ENCODE measurements around the gene FOXL2NB.
A peak's percentile ranks its signal among the peaks of the same experiment; 100 is the strongest.

FOXL2NB gene

DNA sequence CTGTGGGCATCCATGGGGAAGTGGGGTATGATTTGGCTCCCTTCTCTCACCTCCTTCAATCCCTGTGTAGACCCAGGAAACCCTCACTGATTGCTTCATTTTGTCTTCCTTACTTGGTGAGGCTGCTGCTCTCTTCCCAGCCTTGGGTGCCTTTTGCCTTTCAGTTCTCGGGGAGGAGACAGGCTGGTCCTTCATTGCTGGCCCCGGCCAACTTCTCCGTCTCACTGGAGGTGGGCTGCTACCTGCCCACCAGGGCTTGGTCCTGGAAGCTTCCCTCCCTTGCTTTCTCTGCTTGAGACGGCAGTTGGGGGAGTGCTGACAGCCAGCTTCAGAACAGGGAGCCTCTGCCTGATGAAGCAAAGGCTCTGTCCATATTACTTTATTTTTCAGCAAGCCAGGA, 4.7 kb upstream of the FOXL2NB start:
- TF ChIP-seq, protein P1, sequence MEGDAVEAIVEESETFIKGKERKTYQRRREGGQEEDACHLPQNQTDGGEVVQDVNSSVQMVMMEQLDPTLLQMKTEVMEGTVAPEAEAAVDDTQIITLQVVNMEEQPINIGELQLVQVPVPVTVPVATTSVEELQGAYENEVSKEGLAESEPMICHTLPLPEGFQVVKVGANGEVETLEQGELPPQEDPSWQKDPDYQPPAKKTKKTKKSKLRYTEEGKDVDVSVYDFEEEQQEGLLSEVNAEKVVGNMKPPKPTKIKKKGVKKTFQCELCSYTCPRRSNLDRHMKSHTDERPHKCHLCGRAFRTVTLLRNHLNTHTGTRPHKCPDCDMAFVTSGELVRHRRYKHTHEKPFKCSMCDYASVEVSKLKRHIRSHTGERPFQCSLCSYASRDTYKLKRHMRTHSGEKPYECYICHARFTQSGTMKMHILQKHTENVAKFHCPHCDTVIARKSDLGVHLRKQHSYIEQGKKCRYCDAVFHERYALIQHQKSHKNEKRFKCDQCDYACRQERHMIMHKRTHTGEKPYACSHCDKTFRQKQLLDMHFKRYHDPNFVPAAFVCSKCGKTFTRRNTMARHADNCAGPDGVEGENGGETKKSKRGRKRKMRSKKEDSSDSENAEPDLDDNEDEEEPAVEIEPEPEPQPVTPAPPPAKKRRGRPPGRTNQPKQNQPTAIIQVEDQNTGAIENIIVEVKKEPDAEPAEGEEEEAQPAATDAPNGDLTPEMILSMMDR (IDR thresholded peaks at IDR 0.05; ENCODE audit: low read length, missing control alignments) = no peak
- H3K4me3 ChIP-seq (replicated peaks; ENCODE audit: low read depth, low read length) = no peak overlapping the region
- DNase-seq (ENCODE audit: low read depth) = no peak

DNA sequence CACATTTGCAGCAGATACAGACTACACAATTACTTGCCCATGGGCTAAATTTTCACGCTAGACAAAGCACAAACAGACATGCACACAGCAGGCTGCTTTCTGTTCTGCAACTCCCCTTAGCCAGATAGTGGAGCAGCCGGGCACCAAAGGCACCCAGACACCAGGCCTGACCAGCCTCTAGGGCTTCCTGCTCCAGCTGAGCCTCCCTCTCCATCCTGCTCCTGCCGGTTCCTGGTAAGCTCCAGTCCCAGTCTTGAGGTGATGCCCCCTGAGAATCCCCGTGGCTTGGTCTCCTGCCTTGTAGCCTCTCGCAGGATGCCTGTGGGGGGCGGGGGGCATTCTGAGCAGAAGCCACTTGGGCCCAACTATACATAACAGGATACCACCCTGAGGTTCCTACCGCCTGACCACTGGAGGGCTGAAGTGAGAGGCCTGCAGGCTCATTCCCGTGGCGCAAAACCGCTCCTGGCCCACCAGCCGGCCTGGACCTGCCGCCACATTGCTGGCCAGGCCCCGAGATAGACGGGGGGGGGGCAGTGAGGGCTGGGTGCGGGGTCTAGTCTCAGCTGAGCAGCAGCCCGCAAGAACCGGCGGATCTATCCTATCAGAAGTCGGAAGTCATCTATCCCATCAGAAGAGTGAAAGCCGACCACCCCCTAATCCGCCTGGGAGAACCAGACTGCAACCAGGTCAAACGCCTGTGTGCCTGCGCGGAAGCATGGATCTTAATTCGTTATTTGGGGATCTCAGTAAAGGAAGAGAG, 4.0 kb upstream of the FOXL2NB start:
- no peak overlapping the region for H3K4me3 ChIP-seq (replicated peaks; ENCODE audit: low read depth, low read length)
- TF ChIP-seq, protein P1 (IDR thresholded peaks at IDR 0.05; ENCODE audit: low read length, missing control alignments) = no peak
- no peak for DNase-seq (ENCODE audit: low read depth)

DNA sequence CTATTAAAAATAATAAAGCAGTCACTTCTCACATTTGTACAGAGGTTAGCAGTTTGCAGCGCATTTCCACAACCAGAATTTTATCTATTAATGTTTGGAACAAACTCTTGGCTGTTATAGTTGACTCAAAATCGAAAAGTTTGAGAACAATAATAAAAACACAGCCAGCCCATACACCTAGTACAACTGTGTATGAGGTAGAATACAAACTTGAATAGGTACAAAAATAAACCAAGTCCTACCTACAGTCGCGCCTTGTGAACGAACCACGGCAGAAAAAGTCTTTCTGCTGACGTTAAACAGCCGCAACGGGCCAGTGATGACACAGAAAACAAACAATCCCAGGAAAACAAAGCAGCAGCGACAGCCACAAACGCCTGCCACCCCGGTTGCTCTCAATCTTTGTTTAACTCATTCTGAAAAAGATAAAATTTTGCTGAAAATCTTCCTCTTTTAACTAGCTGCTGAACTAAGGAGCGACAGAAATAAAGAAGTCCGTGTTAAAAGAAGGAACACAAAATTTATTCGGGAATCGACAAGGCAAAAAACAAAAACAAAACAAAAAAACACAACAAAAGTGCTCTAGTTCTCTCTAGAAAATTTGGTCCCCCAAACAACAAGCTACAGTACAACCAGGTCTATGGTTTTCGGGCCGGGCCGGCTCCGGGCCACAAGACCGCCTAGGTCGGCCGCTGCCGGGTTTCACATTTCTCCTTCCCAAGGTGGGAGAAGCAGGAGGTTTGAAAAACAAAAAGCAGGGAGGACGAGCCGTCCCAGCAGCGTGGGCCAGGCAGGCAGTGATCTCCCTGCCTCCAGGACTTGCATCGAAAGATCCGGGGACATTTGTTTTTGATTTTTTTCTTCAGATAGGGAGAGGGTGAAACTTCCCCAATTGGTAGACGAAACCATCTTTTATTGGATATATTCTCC, 3.0 kb upstream of the FOXL2NB start:
- peak; percentile 37 for DNase-seq (ENCODE audit: low read depth)
- no peak overlapping the region for H3K4me3 ChIP-seq (replicated peaks; ENCODE audit: low read depth, low read length)

DNA sequence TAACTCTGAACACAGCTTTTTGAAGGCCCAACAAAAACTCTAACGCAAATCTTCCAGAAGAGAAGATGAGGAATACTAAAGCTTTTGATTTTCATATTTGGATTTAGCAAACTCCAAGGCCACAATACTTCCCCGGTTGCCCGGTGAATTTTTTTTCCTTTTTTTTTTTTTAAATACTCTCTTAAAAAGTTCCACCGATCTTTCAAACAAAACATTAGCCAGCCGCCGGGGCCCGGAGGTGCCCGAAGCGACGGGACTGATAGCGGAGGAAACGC, 2.4 kb upstream of the FOXL2NB start:
- no peak overlapping the region for H3K4me3 ChIP-seq (replicated peaks; ENCODE audit: low read depth, low read length)
- DNase-seq (ENCODE audit: low read depth) = no peak
- TF ChIP-seq, protein P1 (IDR thresholded peaks at IDR 0.05; ENCODE audit: low read length, missing control alignments) = no peak

More for the DNA sequence above, 3.0 kb upstream of the FOXL2NB start:
- TF ChIP-seq, protein P1 (IDR thresholded peaks at IDR 0.05; ENCODE audit: low read length, missing control alignments) = no peak

DNA sequence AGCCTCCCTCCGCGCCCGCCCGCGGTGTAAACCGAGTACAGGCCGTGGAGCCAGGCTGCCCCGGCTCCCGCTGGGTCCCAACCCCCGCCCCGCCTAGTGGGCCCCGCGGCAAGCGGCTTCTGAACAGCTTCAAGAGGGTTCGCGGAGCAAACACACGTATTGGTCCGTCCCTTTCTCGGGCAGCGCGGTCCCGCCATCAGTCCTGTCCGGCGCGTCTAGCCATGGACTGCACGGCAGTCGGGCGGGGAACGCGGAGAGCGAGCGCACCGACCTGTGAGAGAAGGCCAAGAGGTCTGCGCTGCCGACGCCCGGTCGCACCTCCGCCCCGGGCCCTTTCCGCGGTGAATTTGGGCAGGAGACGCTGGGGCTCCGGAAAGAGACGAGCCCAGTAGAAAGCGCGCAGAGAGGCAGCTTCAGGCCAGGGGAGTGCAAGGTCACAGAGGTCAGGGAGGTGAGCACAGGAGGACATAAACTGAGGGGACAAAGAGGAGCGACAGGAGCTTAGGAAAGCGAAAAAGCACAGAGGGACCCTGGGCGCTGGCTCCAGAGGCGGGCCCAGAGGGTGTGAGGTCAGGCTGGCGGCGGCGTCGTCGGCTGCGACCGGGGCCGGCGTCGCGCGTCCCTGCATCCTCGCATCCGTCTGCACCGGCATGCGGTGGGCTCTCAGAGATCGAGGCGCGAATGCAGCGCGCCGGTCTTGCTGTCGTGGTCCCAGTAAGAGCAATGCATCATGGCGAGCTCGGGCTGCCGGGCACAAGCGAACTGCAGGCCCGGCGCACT, 1.9 kb upstream of the FOXL2NB start:
- TF ChIP-seq, protein P1 (IDR thresholded peaks at IDR 0.05; ENCODE audit: low read length, missing control alignments) = no peak
- no peak for DNase-seq (ENCODE audit: low read depth)
- no peak overlapping the region for H3K4me3 ChIP-seq (replicated peaks; ENCODE audit: low read depth, low read length)

DNA sequence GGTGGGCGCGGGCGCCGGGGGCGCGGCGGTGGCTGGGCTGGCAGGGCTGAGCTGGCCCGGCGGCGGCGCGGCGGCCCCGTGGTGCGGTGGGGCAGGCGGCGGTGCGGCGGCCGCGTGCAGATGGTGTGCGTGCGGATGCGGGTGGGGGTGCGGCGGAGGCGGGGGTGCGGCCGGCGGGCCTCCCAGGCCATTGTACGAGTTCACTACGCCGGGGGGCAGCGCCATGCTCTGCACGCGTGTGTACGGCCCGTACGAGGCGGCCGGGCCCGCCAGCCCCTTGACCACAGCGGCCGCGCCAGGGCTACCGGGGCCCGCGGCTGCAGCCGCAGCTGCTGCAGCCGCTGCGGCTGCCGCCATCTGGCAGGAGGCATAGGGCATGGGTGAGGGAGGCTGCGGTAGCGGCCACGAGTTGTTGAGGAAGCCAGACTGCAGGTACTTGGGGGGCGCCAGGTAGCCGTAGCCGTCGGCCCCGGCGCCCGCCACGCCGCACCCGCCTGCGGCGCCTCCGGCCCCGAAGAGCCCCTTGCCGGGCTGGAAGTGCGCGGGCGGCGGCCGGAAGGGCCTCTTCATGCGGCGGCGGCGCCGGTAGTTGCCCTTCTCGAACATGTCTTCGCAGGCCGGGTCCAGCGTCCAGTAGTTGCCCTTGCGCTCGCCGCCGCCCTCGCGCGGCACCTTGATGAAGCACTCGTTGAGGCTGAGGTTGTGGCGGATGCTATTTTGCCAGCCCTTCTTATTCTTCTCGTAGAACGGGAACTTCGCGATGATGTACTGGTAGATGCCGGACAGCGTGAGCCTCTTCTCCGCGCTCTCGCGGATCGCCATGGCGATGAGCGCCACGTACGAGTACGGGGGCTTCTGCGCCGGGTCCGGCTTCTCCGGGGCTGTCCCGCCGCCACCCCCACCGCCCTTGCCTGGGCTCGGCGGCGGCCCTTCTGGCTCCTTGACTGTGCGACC, 1.0 kb upstream of the FOXL2NB start:
- H3K4me3 ChIP-seq (replicated peaks; ENCODE audit: low read depth, low read length) = peak overlapping the region; percentile 43
- TF ChIP-seq, protein P1 (IDR thresholded peaks at IDR 0.05; ENCODE audit: low read length, missing control alignments) = peak; percentile 24
- peak; percentile 38 for DNase-seq (ENCODE audit: low read depth)
